A673 (cell line): ENCODE measurements around the gene SLC10A3. TPM values are rescaled to one million over a fixed set of nuclear protein-coding genes. Genes with fewer than 3 reads are reported as not detected.

ENCODE experiments used
- BruUV-seq: library from RNA; stranded (reverse); fragments of 400-500 nt; replicated peaks from 2 replicates; lab custom pipeline; 2021; lab: Mats Ljungman, UMichigan
- CTCF ChIA-PET: fragments of 300-600 bp; sonication (Branson Sonifier 250); formaldehyde crosslinking; loops from one replicate; lab custom pipeline; 2022; ENCODE audit warnings: antibody characterized with exemption; lab: Charles Lee
- POLR2A ChIA-PET: fragments of 300-600 bp; sonication (Branson Sonifier 250); formaldehyde crosslinking; loops from one replicate; lab custom pipeline; 2022; ENCODE audit warnings: antibody characterized with exemption; ENCODE audit not compliant: low non-redundant PET; lab: Charles Lee
- DNase-seq: peaks from one replicate; pipeline ENCODE4 v3.0.0-alpha.2; 2015; ENCODE audit warnings: low spot score
- H3K27ac ChIP-seq: fragments of 200-600 bp; sonication (generic); 2 replicates; pipeline ENCODE4 v1.5.1; 2016; ENCODE audit warnings: mixed run types, low read depth, mild to moderate bottlenecking, mixed read lengths, antibody characterized with exemption, low read length; ENCODE audit not compliant: poor library complexity, severe bottlenecking
- H3K27me3 ChIP-seq: fragments of 200-600 bp; sonication (generic); replicated peaks from 2 replicates; pipeline ENCODE4 v1.6.1; 2017; ENCODE audit warnings: mixed run types, low read depth, mild to moderate bottlenecking, mixed read lengths, antibody characterized with exemption, low read length; ENCODE audit not compliant: insufficient read depth, poor library complexity
- H3K36me3 ChIP-seq: fragments of 200-600 bp; sonication (generic); 2 replicates; pipeline ENCODE4 v1.6.1; 2016; ENCODE audit warnings: mixed run types, mild to moderate bottlenecking, mixed read lengths, antibody characterized with exemption, low read length; ENCODE audit not compliant: insufficient read depth, poor library complexity, severe bottlenecking
- H3K4me1 ChIP-seq: fragments of 200-600 bp; sonication (generic); 2 replicates; pipeline ENCODE4 v1.6.1; 2017; ENCODE audit warnings: mixed run types, mild to moderate bottlenecking, mixed read lengths, antibody characterized with exemption, low read length; ENCODE audit not compliant: insufficient read depth, poor library complexity, severe bottlenecking
- H3K4me3 ChIP-seq: fragments of 200-600 bp; sonication (generic); 2 replicates; pipeline ENCODE4 v1.5.1; 2016; ENCODE audit warnings: low read depth, mixed run types, mild to moderate bottlenecking, mixed read lengths, low read length; ENCODE audit not compliant: poor library complexity, severe bottlenecking
- H3K9me3 ChIP-seq: fragments of 200-600 bp; sonication (generic); 2 replicates; pipeline ENCODE4 v1.6.1; 2016; ENCODE audit warnings: mixed run types, low read depth, mild to moderate bottlenecking, mixed read lengths, antibody characterized with exemption, low read length; ENCODE audit not compliant: poor library complexity, severe bottlenecking
- EZH2 ChIP-seq: fragments of 200-600 bp; sonication (generic); IDR thresholded peaks from 2 replicates; pipeline ENCODE4 v1.6.1; 2017; ENCODE audit warnings: borderline replicate concordance, low read depth, mild to moderate bottlenecking, mixed read lengths, antibody characterized with exemption, low read length; ENCODE audit not compliant: poor library complexity, severe bottlenecking
- intact Hi-C: fragments of 100-400 bp; cut with micrococcal nuclease; formaldehyde crosslinking; loops from one replicate; pipeline ENCODE4 v1.10.0; 2022; ENCODE audit not compliant: unreplicated experiment
- total RNA-seq: library from RNA; stranded (reverse); gene quantifications from 2 replicates; pipeline ENCODE4 v1.2.3, GENCODE V29; 2021
- TF ChIP-seq, protein P1 (sequence below): fragments of 300-800, 200-600 bp; sonication (generic); conservative IDR thresholded peaks from 2 replicates; pipeline ENCODE4 v1.5.1; 2017; ENCODE audit warnings: low read depth, mild to moderate bottlenecking, antibody characterized with exemption, low read length, moderate library complexity, mixed read lengths

The SLC10A3 gene
- total RNA-seq, 1 experiment from 2014 or later: 9.7 TPM

DNA sequence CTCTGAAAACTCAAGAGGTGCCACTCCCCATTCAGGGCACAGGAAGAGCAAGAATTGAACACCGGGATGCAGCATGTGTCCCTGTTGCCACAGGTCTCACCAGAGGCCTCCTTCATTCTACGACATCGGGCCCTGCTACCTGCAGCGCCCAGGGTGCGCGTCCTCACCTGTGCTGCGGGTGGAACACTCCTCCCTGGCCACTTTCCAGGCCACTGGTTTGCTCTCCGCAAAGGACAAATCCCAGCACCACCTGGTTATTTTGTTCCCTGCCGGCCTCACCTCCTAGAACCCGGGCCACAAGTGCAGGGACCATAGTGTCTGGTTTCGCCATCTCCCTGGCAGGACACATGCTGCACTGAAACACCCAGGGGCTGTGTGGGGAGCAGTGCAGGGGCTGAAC is 39.9 kb upstream of the SLC10A3 start:
- intact Hi-C loops: loop anchor here (10.0 kb wide), 2 partner anchors 585 to 1575 kb away; partner anchors contain the start of gene RENBP
- peaks cover 16% of the 10 kb centered on the region for H3K36me3 ChIP-seq
- CTCF ChIA-PET: no interaction called here

DNA sequence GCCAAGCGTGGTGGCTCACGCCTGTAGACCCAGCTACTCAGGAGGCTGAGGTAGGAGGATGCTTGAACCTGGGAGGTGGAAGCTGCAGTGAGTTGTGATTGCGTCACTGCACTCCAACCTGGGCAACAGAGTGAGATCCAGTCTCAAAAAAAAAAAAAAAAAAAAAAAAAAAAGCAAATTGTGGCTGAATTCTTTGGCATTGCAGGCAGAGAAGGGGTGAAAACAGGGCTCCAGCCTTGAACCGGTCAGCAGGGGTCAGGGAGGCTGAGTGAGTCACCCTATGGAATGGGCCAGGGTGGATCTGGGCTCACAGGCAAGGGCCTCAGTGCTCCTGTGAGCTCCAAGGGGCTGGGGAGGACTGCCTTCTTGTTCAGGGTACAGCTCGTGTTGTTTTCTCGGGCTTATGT is 38.8 kb upstream of the SLC10A3 start:
- Histone ChIP-seq H3K9me3 (no peaks in the 10 kb centered on the region), H3K4me1 (peaks cover 9% of the 10 kb centered on the region), H3K27me3 (no peaks in the 10 kb centered on the region), H3K27ac (no peak overlapping the region), H3K36me3 (peaks cover 13% of the 10 kb centered on the region), H3K4me3 (no peak overlapping the region)
- no peak for DNase-seq
- TF ChIP-seq, protein P1, sequence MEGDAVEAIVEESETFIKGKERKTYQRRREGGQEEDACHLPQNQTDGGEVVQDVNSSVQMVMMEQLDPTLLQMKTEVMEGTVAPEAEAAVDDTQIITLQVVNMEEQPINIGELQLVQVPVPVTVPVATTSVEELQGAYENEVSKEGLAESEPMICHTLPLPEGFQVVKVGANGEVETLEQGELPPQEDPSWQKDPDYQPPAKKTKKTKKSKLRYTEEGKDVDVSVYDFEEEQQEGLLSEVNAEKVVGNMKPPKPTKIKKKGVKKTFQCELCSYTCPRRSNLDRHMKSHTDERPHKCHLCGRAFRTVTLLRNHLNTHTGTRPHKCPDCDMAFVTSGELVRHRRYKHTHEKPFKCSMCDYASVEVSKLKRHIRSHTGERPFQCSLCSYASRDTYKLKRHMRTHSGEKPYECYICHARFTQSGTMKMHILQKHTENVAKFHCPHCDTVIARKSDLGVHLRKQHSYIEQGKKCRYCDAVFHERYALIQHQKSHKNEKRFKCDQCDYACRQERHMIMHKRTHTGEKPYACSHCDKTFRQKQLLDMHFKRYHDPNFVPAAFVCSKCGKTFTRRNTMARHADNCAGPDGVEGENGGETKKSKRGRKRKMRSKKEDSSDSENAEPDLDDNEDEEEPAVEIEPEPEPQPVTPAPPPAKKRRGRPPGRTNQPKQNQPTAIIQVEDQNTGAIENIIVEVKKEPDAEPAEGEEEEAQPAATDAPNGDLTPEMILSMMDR: no peak
- no peak for TF ChIP-seq EZH2
- intact Hi-C loops: no loop called here
- no TSS peak for BruUV-seq
- ChIA-PET POLR2A (no interaction called here), CTCF (no interaction called here)

More for the DNA sequence above, 39.9 kb upstream of the SLC10A3 start:
- Histone ChIP-seq H3K27ac (no peak overlapping the region), H3K4me3 (no peak overlapping the region), H3K27me3 (no peaks in the 10 kb centered on the region), H3K4me1 (peaks cover 13% of the 10 kb centered on the region), H3K9me3 (no peaks in the 10 kb centered on the region)
- BruUV-seq: no TSS peak
- no peak for DNase-seq
- POLR2A ChIA-PET: no interaction called here
- TF ChIP-seq, protein P1: no peak
- TF ChIP-seq EZH2: no peak

DNA sequence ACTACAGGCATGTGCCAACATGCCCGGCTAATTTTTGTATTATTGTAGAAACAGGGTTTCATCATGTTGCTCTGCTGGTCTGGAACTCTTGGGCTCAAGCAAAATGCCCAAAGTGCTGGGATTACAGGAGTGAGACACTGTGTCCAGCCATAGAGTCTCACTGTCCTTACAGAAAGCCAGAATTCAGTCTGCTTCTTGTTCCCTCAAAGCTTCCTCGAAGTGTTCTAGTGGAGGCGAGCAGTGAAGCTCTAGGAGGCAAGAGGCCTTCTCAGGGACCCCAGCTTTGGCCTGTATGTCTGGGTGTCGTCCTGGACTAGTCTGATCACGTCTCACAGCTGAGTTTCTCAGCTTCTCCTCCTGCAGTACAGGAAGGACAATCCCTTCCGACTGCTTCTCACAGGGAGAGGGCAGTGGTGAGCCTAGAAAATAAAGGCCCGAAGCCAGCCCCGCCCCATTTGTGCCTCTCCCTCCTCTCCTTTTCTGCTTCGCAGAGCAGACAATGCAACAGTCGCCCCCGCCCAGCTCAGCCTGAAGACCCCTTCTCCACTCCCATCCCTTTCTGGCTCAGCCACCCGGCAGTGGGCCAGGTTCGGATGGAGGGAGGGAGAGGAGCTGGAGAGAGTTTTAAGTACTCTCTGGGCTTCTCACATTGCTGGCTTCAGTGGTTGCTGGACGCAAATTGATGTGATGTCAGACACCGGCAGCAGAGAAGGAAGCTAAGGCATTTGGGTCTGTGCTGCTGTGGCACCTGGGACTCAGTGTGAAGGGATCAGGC is 36.7 kb upstream of the SLC10A3 start:
- peaks cover 9% of the 10 kb centered on the region for H3K4me1 ChIP-seq
- ChIA-PET CTCF (interaction anchor here (0.6 to 1.4 kb wide), 3 partner anchors 10 to 154 kb away, joined by 3 to 4 read pairs (median 3); partner anchors contain the start of gene FAM3A), POLR2A (interaction anchor here (0.6 kb wide), 1 partner anchor 130 kb away, joined by 3 read pairs; no protein-coding TSS in a partner anchor)
- H3K4me3 ChIP-seq: peak overlapping the region; percentile 17
- no peaks in the 10 kb centered on the region for H3K9me3 ChIP-seq
- peak overlapping the region; percentile 50 for H3K27ac ChIP-seq
- peak; percentile 82 for DNase-seq
- no peaks in the 10 kb centered on the region for H3K27me3 ChIP-seq
- intact Hi-C loops: no loop called here
- no peaks in the 10 kb centered on the region for H3K36me3 ChIP-seq
- no TSS peak for BruUV-seq
- TF ChIP-seq, protein P1: peak; percentile 57
- TF ChIP-seq EZH2: no peak
